ENCODE results near the gene SEPTIN12. TPM values are rescaled to one million over a fixed set of nuclear protein-coding genes. Genes with fewer than 3 reads are reported as not detected.

SEPTIN12 gene
- total and polyA plus RNA-seq, 4 donors: not detected

DNA sequence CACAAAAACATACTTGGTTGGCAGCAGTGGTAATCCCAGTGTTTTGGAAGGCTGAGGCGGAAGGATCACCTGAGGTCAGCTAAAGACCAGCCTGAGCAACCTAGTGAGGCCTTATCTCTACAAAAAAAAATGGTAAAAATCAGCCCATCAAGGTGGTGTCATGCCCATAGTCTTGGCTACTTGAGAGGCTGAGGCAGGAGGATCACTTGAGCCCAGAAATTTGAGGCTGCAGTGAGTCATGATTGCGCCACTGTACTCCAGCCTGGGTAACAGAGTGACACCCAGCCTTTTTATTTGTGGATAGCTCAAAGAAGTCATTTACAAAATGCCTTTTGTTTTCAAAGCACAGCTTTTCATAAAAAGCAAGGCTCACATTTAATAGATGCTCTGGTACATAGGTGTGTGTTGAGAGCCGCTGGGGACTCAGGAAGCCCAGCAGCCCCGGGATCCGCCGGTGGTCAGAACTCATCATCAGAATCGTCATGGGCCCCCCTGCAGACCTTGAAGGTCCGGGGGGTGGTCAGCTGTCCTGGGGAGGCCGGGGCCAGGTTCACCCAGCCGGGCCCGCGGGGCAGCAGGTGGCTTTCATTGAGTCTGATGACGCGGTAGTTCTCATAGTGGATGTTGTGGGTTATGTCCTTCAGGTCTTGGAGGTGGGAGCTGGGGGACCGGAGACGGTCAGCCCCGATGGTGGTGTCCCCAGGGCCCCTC, 10.7 kb downstream of the SEPTIN12 start:
- Histone ChIP-seq H3K4me3 (ENCODE audit: low read depth in 1 of 3, low read length in 3 of 3) (no peak overlapping the region), H3K27ac (ENCODE audit: low read depth in 1 of 2, low read length in 2 of 2) (no peak overlapping the region), H3K36me3 (ENCODE audit: control insufficient read depth in 4 of 4, insufficient read depth in 3 of 4, low read depth in 1 of 4, low read length in 3 of 4) (no peaks in the 10 kb centered on the region), H3K9ac (ENCODE audit: low read depth in 1 of 2, low read length in 2 of 2) (no peak overlapping the region), H3K4me1 (ENCODE audit: control insufficient read depth in 4 of 4, insufficient read depth in 4 of 4, low read length in 3 of 4) (no peaks in the 10 kb centered on the region), H3K9me3 (ENCODE audit: control insufficient read depth in 4 of 4, low read length in 3 of 4) (no peaks in the 10 kb centered on the region), H3K27me3 (ENCODE audit: control insufficient read depth in 4 of 4, insufficient read depth in 4 of 4, low read length in 3 of 4) (no peaks in the 10 kb centered on the region)
- whole genome bisulfite sequencing: 87% methylated on average over 17 of the region's 17 CpGs
- no peak for DNase-seq (ENCODE audit: low spot score)
- no peak for TF ChIP-seq TAF1 (conservative IDR thresholded peaks at IDR 0.05)
- TF ChIP-seq YY1 (IDR thresholded peaks at IDR 0.05): no peak
- TF ChIP-seq, protein P1, sequence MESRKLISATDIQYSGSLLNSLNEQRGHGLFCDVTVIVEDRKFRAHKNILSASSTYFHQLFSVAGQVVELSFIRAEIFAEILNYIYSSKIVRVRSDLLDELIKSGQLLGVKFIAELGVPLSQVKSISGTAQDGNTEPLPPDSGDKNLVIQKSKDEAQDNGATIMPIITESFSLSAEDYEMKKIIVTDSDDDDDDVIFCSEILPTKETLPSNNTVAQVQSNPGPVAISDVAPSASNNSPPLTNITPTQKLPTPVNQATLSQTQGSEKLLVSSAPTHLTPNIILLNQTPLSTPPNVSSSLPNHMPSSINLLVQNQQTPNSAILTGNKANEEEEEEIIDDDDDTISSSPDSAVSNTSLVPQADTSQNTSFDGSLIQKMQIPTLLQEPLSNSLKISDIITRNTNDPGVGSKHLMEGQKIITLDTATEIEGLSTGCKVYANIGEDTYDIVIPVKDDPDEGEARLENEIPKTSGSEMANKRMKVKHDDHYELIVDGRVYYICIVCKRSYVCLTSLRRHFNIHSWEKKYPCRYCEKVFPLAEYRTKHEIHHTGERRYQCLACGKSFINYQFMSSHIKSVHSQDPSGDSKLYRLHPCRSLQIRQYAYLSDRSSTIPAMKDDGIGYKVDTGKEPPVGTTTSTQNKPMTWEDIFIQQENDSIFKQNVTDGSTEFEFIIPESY (IDR thresholded peaks at IDR 0.05): no peak
- TF ChIP-seq, protein P2, sequence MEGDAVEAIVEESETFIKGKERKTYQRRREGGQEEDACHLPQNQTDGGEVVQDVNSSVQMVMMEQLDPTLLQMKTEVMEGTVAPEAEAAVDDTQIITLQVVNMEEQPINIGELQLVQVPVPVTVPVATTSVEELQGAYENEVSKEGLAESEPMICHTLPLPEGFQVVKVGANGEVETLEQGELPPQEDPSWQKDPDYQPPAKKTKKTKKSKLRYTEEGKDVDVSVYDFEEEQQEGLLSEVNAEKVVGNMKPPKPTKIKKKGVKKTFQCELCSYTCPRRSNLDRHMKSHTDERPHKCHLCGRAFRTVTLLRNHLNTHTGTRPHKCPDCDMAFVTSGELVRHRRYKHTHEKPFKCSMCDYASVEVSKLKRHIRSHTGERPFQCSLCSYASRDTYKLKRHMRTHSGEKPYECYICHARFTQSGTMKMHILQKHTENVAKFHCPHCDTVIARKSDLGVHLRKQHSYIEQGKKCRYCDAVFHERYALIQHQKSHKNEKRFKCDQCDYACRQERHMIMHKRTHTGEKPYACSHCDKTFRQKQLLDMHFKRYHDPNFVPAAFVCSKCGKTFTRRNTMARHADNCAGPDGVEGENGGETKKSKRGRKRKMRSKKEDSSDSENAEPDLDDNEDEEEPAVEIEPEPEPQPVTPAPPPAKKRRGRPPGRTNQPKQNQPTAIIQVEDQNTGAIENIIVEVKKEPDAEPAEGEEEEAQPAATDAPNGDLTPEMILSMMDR (IDR thresholded peaks at IDR 0.05; ENCODE audit: low read depth, low read length, missing input control): no peak
- TF ChIP-seq HNF4G (IDR thresholded peaks at IDR 0.05): no peak
- TF ChIP-seq, protein P3, sequence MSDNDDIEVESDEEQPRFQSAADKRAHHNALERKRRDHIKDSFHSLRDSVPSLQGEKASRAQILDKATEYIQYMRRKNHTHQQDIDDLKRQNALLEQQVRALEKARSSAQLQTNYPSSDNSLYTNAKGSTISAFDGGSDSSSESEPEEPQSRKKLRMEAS (IDR thresholded peaks at IDR 0.05): no peak
- no peak for TF ChIP-seq JUND (IDR thresholded peaks at IDR 0.05)
- no peak for TF ChIP-seq SP1 (IDR thresholded peaks at IDR 0.05)
- TF ChIP-seq, protein P4, sequence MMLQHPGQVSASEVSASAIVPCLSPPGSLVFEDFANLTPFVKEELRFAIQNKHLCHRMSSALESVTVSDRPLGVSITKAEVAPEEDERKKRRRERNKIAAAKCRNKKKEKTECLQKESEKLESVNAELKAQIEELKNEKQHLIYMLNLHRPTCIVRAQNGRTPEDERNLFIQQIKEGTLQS (IDR thresholded peaks at IDR 0.05): no peak
- TF ChIP-seq FOXA2 (IDR thresholded peaks at IDR 0.05): no peak

DNA sequence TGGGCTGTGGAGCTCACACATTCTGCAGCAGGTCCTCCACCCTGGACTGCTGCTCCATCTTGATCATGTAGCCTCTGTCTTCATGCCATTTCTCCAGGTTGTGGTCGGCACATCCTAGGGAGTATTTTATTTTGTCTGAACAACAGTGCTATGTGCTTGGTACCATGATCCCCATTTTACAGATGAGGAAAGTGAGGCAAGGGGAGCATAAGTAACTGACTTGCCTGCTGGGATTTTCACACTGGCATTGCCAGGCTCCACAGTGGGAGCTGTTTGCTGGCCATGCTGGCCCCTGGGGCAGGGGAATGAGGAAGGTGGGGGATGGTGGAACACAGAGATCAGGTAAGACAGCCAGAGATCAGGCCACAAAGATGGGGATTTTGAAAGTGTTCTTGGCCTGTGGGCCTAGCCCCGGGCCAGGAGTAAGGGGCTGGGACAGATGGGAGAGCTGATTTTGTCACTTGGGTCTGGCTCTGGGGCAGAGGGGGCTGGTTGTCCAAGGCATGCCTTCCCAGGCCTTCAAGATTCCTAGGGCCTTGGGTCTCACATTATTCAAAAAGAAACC, 11.9 kb downstream of the SEPTIN12 start:
- Histone ChIP-seq H3K27ac (ENCODE audit: low read depth in 1 of 2, low read length in 2 of 2) (no peak overlapping the region), H3K4me1 (ENCODE audit: control insufficient read depth in 4 of 4, insufficient read depth in 4 of 4, low read length in 3 of 4) (no peaks in the 10 kb centered on the region), H3K27me3 (ENCODE audit: control insufficient read depth in 4 of 4, insufficient read depth in 4 of 4, low read length in 3 of 4) (no peaks in the 10 kb centered on the region), H3K9me3 (ENCODE audit: control insufficient read depth in 4 of 4, low read length in 3 of 4) (no peaks in the 10 kb centered on the region), H3K9ac (ENCODE audit: low read depth in 1 of 2, low read length in 2 of 2) (no peak overlapping the region), H3K36me3 (ENCODE audit: control insufficient read depth in 4 of 4, insufficient read depth in 3 of 4, low read depth in 1 of 4, low read length in 3 of 4) (no peaks in the 10 kb centered on the region), H3K4me3 (ENCODE audit: low read depth in 1 of 3, low read length in 3 of 3) (no peak overlapping the region)
- DNase-seq (ENCODE audit: low spot score): no peak
- no peak for TF ChIP-seq FOXA2 (IDR thresholded peaks at IDR 0.05)
- TF ChIP-seq RXRA (IDR thresholded peaks at IDR 0.05): no peak
- TF ChIP-seq, protein P4 (IDR thresholded peaks at IDR 0.05): no peak
- TF ChIP-seq, protein P1 (IDR thresholded peaks at IDR 0.05): no peak
- no peak for TF ChIP-seq HNF4A (conservative IDR thresholded peaks at IDR 0.05)
- TF ChIP-seq, protein P2 (IDR thresholded peaks at IDR 0.05; ENCODE audit: low read depth, low read length, missing input control): no peak
- 93% methylated on average over 2 of the region's 2 CpGs for WGBS
